Skeletal muscle tissue (tissue), 4 donors: ENCODE measurements around the gene DAPK1. TPM values are rescaled to one million over a fixed set of nuclear protein-coding genes. Genes with fewer than 3 reads are reported as not detected.

Source experiments
- H3K27ac ChIP-seq: one replicate; pipeline ENCODE4 v1.7.0; 2013; ENCODE audit warnings: mild to moderate bottlenecking, low read depth, low read length, inconsistent platforms
- H3K27me3 ChIP-seq, 3 donors: one replicate each; pipeline ENCODE4 v1.7.0; 2013; ENCODE audit warnings: low read length in 3 of 3; ENCODE audit not compliant: control insufficient read depth in 3 of 3, insufficient read depth in 3 of 3
- H3K36me3 ChIP-seq, 3 donors: one replicate each; pipeline ENCODE4 v1.7.0; 2013; ENCODE audit warnings: low read length in 3 of 3; ENCODE audit not compliant: control insufficient read depth in 3 of 3, insufficient read depth in 3 of 3
- H3K4me1 ChIP-seq, 3 donors: one replicate each; pipeline ENCODE4 v1.7.0; 2013; ENCODE audit warnings: low read length in 3 of 3, mild to moderate bottlenecking in 3 of 3; ENCODE audit not compliant: control insufficient read depth in 3 of 3, insufficient read depth in 3 of 3
- H3K4me3 ChIP-seq, 3 donors: one replicate each; pipeline ENCODE4 v1.7.0; 2013; ENCODE audit warnings: low read length in 3 of 3
- H3K9ac ChIP-seq, 3 donors: one replicate each; pipeline ENCODE4 v1.7.0; 2013; ENCODE audit warnings: low read length in 3 of 3, mild to moderate bottlenecking in 3 of 3, moderate library complexity in 2 of 3, low read depth in 1 of 3
- H3K9me3 ChIP-seq, 3 donors: one replicate each; pipeline ENCODE4 v1.7.0; 2013; ENCODE audit warnings: low read length in 3 of 3; ENCODE audit not compliant: control insufficient read depth in 3 of 3
- total RNA-seq: library from RNA; depleted of rRNA; stranded (reverse); fragments of >200 nt; gene quantifications from one replicate; pipeline ENCODE4 v1.2.3, GENCODE V29; 2014
- donor health status: Osteomylitis.

DAPK1 gene
- total RNA-seq, 1 donor from 2014 or later = 18.8 TPM

GRCh38 chr9:87708546-87708945 is 210.9 kb downstream of the DAPK1 start:
- H3K27ac ChIP-seq = no peak overlapping the region

DNA sequence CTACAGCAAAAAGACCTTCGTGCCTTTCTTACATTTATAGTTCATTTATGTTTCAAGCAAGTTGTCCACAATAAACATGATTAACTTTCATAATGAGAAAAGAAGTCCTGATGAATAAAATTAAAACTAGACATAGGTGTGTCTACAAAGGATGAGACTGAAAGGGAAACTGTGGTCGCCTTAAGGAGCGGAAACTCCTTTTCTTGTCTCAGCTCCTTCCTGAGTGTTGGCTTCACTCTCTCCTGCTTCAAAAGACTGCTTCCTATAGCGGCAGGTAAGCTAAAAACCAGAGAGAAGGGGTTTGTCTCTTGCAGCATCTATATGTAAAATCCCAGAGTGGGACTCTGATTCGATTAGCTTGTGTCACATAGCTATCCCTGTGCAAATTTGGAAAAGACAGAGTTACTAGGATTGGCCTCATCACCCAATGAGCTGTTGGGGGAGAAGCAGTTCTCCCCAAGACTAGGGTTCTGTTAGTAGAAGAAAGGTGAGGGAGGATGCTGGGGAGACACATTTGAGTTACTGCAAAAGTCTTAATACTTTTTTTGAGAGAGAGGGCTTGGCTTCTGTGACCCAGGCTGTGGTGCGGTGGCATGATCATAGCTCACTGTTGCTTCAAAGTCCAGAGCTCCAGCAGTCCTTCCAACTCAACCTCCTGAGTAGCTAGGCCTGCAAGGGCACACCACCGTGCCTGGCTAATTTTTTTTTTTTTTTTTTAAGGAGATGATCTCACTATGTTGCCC is 211.5 kb downstream of the DAPK1 start:
- H3K4me3 ChIP-seq = no peak overlapping the region

More at GRCh38 chr9:87708546-87708945, 210.9 kb downstream of the DAPK1 start:
- Histone ChIP-seq H3K4me3 (no peak overlapping the region), H3K27me3 (no peaks in the 10 kb centered on the region), H3K9me3 (no peaks in the 10 kb centered on the region), H3K9ac (no peak overlapping the region), H3K4me1 (peaks cover 4 to 11% (median 8%) of the 10 kb centered on the region in 3 donors), H3K36me3 (peaks cover 10 to 14% (median 13%) of the 10 kb centered on the region in 3 donors)

DNA sequence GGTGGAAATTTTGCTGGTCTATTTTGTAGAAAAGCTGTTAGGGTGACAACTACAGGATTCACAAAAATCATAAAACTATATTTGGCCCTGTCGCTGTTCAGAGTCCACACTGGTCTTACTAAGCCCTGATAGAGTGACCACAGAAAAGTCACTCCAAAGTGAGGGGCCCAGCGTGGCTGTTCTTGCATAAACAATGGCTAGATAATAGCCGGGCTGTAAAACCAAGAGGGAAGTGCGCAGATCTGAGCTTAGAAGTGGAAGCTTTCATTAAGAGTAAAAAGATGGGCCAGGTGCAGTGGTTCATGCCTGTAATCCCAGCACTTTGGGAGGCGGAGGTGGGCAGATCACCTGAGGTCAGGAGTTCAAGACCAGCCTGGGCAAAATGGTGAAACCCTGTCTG is 212.8 kb downstream of the DAPK1 start:
- Histone ChIP-seq H3K27ac (no peak overlapping the region), H3K9me3 (no peaks in the 10 kb centered on the region), H3K4me1 (peaks cover 8 to 13% (median 10%) of the 10 kb centered on the region in 3 donors), H3K9ac (no peak overlapping the region), H3K4me3 (no peak overlapping the region), H3K36me3 (peaks cover 10 to 14% (median 13%) of the 10 kb centered on the region in 3 donors), H3K27me3 (no peaks in the 10 kb centered on the region)

More for the DNA sequence above, 211.5 kb downstream of the DAPK1 start:
- peaks cover 10 to 14% (median 13%) of the 10 kb centered on the region in 3 donors for H3K36me3 ChIP-seq
- peaks cover 6 to 13% (median 8%) of the 10 kb centered on the region in 3 donors for H3K4me1 ChIP-seq
- no peaks in the 10 kb centered on the region for H3K27me3 ChIP-seq
- no peak overlapping the region for H3K27ac ChIP-seq
- no peaks in the 10 kb centered on the region for H3K9me3 ChIP-seq
- H3K9ac ChIP-seq = no peak overlapping the region

GRCh38 chr9:87711857-87712800 is 214.5 kb downstream of the DAPK1 start:
- peak overlapping the region; percentile 51 for H3K27ac ChIP-seq
- H3K9ac ChIP-seq = no peak overlapping the region
- no peaks in the 10 kb centered on the region for H3K9me3 ChIP-seq
- H3K4me3 ChIP-seq = no peak overlapping the region
- no peaks in the 10 kb centered on the region for H3K27me3 ChIP-seq
- peaks cover 8 to 13% (median 10%) of the 10 kb centered on the region in 3 donors for H3K4me1 ChIP-seq
- peaks cover 0 to 3% (median 3%) of the 10 kb centered on the region in 3 donors for H3K36me3 ChIP-seq

GRCh38 chr9:87712801-87713277 is 215.2 kb downstream of the DAPK1 start:
- Histone ChIP-seq H3K9me3 (no peaks in the 10 kb centered on the region), H3K27me3 (no peaks in the 10 kb centered on the region), H3K4me3 (peak overlapping the region in 1 of 3 donors; percentile 18), H3K27ac (peak overlapping the region; percentile 73), H3K9ac (no peak overlapping the region), H3K36me3 (no peaks in the 10 kb centered on the region), H3K4me1 (peaks cover 8 to 13% (median 10%) of the 10 kb centered on the region in 3 donors)

- peak overlapping the region; percentile 18 to 59 (median 41) for H3K4me3 ChIP-seq
- peak overlapping the region in 1 of 3 donors; percentile 12 for H3K9ac ChIP-seq
- H3K4me1 ChIP-seq = peaks cover 8 to 13% (median 10%) of the 10 kb centered on the region in 3 donors
- H3K36me3 ChIP-seq = no peaks in the 10 kb centered on the region
- peak overlapping the region; percentile 73 for H3K27ac ChIP-seq
- H3K9me3 ChIP-seq = no peaks in the 10 kb centered on the region
- H3K27me3 ChIP-seq = no peaks in the 10 kb centered on the region
Measured at GRCh38 chr9:87713278-87713987, 215.8 kb downstream of the DAPK1 start.

GRCh38 chr9:87713988-87714330 is 216.3 kb downstream of the DAPK1 start:
- Histone ChIP-seq H3K9me3 (no peaks in the 10 kb centered on the region), H3K27ac (peak overlapping the region; percentile 73), H3K27me3 (no peaks in the 10 kb centered on the region), H3K4me1 (peaks cover 8 to 13% (median 10%) of the 10 kb centered on the region in 3 donors), H3K36me3 (no peaks in the 10 kb centered on the region), H3K9ac (no peak overlapping the region), H3K4me3 (no peak overlapping the region)

GRCh38 chr9:87714819-87715218 is 217.2 kb downstream of the DAPK1 start:
- Histone ChIP-seq H3K27ac (peak overlapping the region; percentile 73), H3K36me3 (no peaks in the 10 kb centered on the region), H3K9me3 (no peaks in the 10 kb centered on the region), H3K4me3 (no peak overlapping the region), H3K4me1 (peaks cover 8 to 13% (median 10%) of the 10 kb centered on the region in 3 donors), H3K27me3 (no peaks in the 10 kb centered on the region), H3K9ac (no peak overlapping the region)

GRCh38 chr9:87716141-87716540 is 218.5 kb downstream of the DAPK1 start:
- H3K36me3 ChIP-seq = no peaks in the 10 kb centered on the region
- no peak overlapping the region for H3K27ac ChIP-seq
- peaks cover 8 to 13% (median 10%) of the 10 kb centered on the region in 3 donors for H3K4me1 ChIP-seq
- H3K4me3 ChIP-seq = no peak overlapping the region
- H3K9me3 ChIP-seq = no peaks in the 10 kb centered on the region
- H3K27me3 ChIP-seq = no peaks in the 10 kb centered on the region
- H3K9ac ChIP-seq = no peak overlapping the region
